MCF 10A (cell line): ENCODE results near the gene OR5T1. TPM values are rescaled to one million over a fixed set of nuclear protein-coding genes. Genes with fewer than 3 reads are reported as not detected.

Source experiments
- BruUV-seq: library from RNA; stranded (reverse); fragments of 400-500 nt; replicated peaks from 2 replicates; lab custom pipeline; 2021; lab: Mats Ljungman, UMichigan
- CTCF ChIA-PET: fragments of 300-600 bp; sonication (Branson Sonifier 250); formaldehyde crosslinking; extraction: SDS; loops from one replicate; lab custom pipeline; 2021; ENCODE audit warnings: antibody characterized with exemption, inconsistent platforms; lab: Yijun Ruan, JAX
- POLR2A ChIA-PET: fragments of 300-600, 350-650 bp; sonication (Branson Sonifier 250); formaldehyde crosslinking; extraction: SDS; loops from one replicate; lab custom pipeline; 2020; ENCODE audit warnings: antibody characterized with exemption, inconsistent platforms; lab: Yijun Ruan, JAX
- DNase-seq: peaks from one replicate; pipeline ENCODE4 v3.0.0-alpha.2; 2018; ENCODE audit not compliant: unreplicated experiment
- H3K27ac Mint-ChIP-seq: one replicate; pipeline ENCODE4 v1.8.0; 2022; ENCODE audit warnings: mild to moderate bottlenecking, low read depth, mixed read lengths; ENCODE audit not compliant: unreplicated experiment
- H3K27me3 Mint-ChIP-seq: one replicate; pipeline ENCODE4 v1.8.0; 2022; ENCODE audit warnings: mixed read lengths; ENCODE audit not compliant: insufficient read depth, unreplicated experiment
- H3K36me3 Mint-ChIP-seq: one replicate; pipeline ENCODE4 v1.8.0; 2022; ENCODE audit warnings: mild to moderate bottlenecking, moderate library complexity, mixed read lengths; ENCODE audit not compliant: insufficient read depth, unreplicated experiment
- H3K4me1 Mint-ChIP-seq: one replicate; pipeline ENCODE4 v1.8.0; 2022; ENCODE audit warnings: mixed read lengths; ENCODE audit not compliant: insufficient read depth, unreplicated experiment
- H3K4me3 Mint-ChIP-seq: one replicate; pipeline ENCODE4 v1.8.0; 2022; ENCODE audit warnings: mild to moderate bottlenecking, moderate library complexity, mixed read lengths; ENCODE audit not compliant: unreplicated experiment
- H3K9me3 Mint-ChIP-seq: one replicate; pipeline ENCODE4 v1.8.0; 2022; ENCODE audit warnings: mixed read lengths; ENCODE audit not compliant: unreplicated experiment
- CTCF ChIP-seq: fragments of 200-600 bp; IDR thresholded peaks from one replicate; pipeline ENCODE4 v1.8.0; 2022; ENCODE audit warnings: antibody characterized with exemption, mild to moderate bottlenecking; ENCODE audit not compliant: unreplicated experiment
- intact Hi-C: fragments of 100-400 bp; cut with micrococcal nuclease; formaldehyde crosslinking; loops from 2 replicates; pipeline ENCODE4 v1.14.1; 2022
- total RNA-seq: library from RNA; stranded (reverse); gene quantifications from 2 replicates; pipeline ENCODE4 v1.2.3, GENCODE V29; 2022

The OR5T1 gene
- total RNA-seq, 1 experiment from 2014 or later, result not detected

- no peak within 1 kb of the TSS for H3K27ac Mint-ChIP-seq
- no peak for TF ChIP-seq CTCF
- peaks cover 35% of the 10 kb centered on the region for H3K9me3 Mint-ChIP-seq
- H3K4me3 Mint-ChIP-seq, result no peak within 1 kb of the TSS
- no TSS peak for BruUV-seq
- CTCF ChIA-PET, result no interaction called here
- H3K4me1 Mint-ChIP-seq, result no peaks in the 10 kb centered on the region
- POLR2A ChIA-PET, result no interaction called here
- H3K36me3 Mint-ChIP-seq, result no peaks in the 10 kb centered on the region
- DNase-seq, result no peak
- H3K27me3 Mint-ChIP-seq, result no peaks in the 10 kb centered on the region
- intact Hi-C loops, result no loop called here
These were observed 40.9 kb downstream of the OR5T1 start, which contains the start of gene OR8K3 for GRCh38 chr11:56314844-56315243. Gene OR8K3, plus strand, starts transcription at chr11:56315144. Its CDS starts 3,163 bp downstream, at chr11:56318307.

Other genes with a start within 250 kb of the OR5T1 start
- not detected in 2 replicates for gene OR5AS1, start 246.5 kb upstream of the OR5T1 start, total RNA-seq
- gene OR8I2, start 180.8 kb upstream of the OR5T1 start, total RNA-seq, result not detected in 2 replicates
- not detected in 2 replicates for gene OR8H2, start 170.5 kb upstream of the OR5T1 start, total RNA-seq
- gene OR8H3, start 151.8 kb upstream of the OR5T1 start, total RNA-seq, result not detected in 2 replicates
- not detected in 2 replicates for gene OR8J3, start 134.0 kb upstream of the OR5T1 start, total RNA-seq
- gene OR8K5, start 113.8 kb upstream of the OR5T1 start, total RNA-seq, result not detected in 2 replicates
- gene OR5J2, start 97.5 kb upstream of the OR5T1 start, total RNA-seq, result not detected in 2 replicates
- gene OR5T2, start 39.9 kb upstream of the OR5T1 start, total RNA-seq, result not detected in 2 replicates
- not detected in 2 replicates for gene OR5T3, start 21.9 kb upstream of the OR5T1 start, total RNA-seq
- not detected in 2 replicates for gene OR8H1, start 18.1 kb downstream of the OR5T1 start, total RNA-seq
- gene OR8K3, start 41.0 kb downstream of the OR5T1 start, total RNA-seq, result not detected in 2 replicates
- not detected in 2 replicates for gene OR8K1, start 71.9 kb downstream of the OR5T1 start, total RNA-seq
- not detected in 2 replicates for gene OR8J1, start 80.1 kb downstream of the OR5T1 start, total RNA-seq
- not detected in 2 replicates for gene OR8U1, start 101.5 kb downstream of the OR5T1 start, total RNA-seq
- not detected in 2 replicates for gene OR5AL1, start 138.5 kb downstream of the OR5T1 start, total RNA-seq
- not detected in 2 replicates for gene OR5M3, start 199.2 kb downstream of the OR5T1 start, total RNA-seq
- gene OR5M8, start 217.2 kb downstream of the OR5T1 start, total RNA-seq, result not detected in 2 replicates